DOHH2 (cell line): ENCODE data around the gene RIPOR2.

ENCODE experiments used
- H3F3A ChIP-seq: fragments of 200-600 bp; sonication (generic), shearing (Covaris generic); 2 replicates; pipeline ENCODE4 v1.6.0; 2016; ENCODE audit warnings: antibody characterized with exemption, mild to moderate bottlenecking; ENCODE audit not compliant: control insufficient read depth, insufficient read depth
- H3K27ac ChIP-seq: fragments of 200-600 bp; sonication (generic); 2 replicates; pipeline ENCODE4 v1.5.1; 2014; ENCODE audit warnings: low read depth, mild to moderate bottlenecking, low read length, moderate library complexity
- H3K27me3 ChIP-seq: fragments of 200-600 bp; sonication (generic); 2 replicates; pipeline ENCODE4 v1.6.1; 2014; ENCODE audit warnings: mild to moderate bottlenecking, low read length, mixed read lengths; ENCODE audit not compliant: control insufficient read depth
- H3K36me3 ChIP-seq: fragments of 200-600 bp; sonication (generic); 2 replicates; pipeline ENCODE4 v1.6.1; 2014; ENCODE audit warnings: mild to moderate bottlenecking, low read length, moderate library complexity, mixed read lengths; ENCODE audit not compliant: control insufficient read depth
- H3K4me1 ChIP-seq: fragments of 200-600 bp; sonication (generic); 2 replicates; pipeline ENCODE4 v1.6.1; 2014; ENCODE audit warnings: mild to moderate bottlenecking, low read length, mixed read lengths; ENCODE audit not compliant: control insufficient read depth
- H3K4me2 ChIP-seq: fragments of 200-600 bp; sonication (generic); 2 replicates; pipeline ENCODE4 v1.6.0; 2014; ENCODE audit warnings: mild to moderate bottlenecking, low read length, moderate library complexity
- H3K4me3 ChIP-seq: fragments of 200-600 bp; sonication (generic); 2 replicates; pipeline ENCODE4 v1.5.1; 2014; ENCODE audit warnings: mild to moderate bottlenecking, low read length, mixed read lengths
- H3K79me2 ChIP-seq: fragments of 200-600 bp; sonication (generic); 2 replicates; pipeline ENCODE4 v1.6.1; 2014; ENCODE audit warnings: mild to moderate bottlenecking, low read length, mixed read lengths; ENCODE audit not compliant: control insufficient read depth
- H3K9me2 ChIP-seq: fragments of 200-600 bp; sonication (generic); replicated peaks from 2 replicates; pipeline ENCODE4 v1.6.1; 2014; ENCODE audit warnings: mild to moderate bottlenecking, low read length, mixed read lengths; ENCODE audit not compliant: control insufficient read depth
- H3K9me3 ChIP-seq: fragments of 200-600 bp; sonication (generic); 2 replicates; pipeline ENCODE4 v1.6.1; 2014; ENCODE audit warnings: antibody characterized with exemption, low read length, mixed read lengths; ENCODE audit not compliant: control insufficient read depth, insufficient read depth
- H4K20me1 ChIP-seq: fragments of 200-600 bp; sonication (generic); 2 replicates; pipeline ENCODE4 v1.6.0; 2014; ENCODE audit warnings: low read depth, mild to moderate bottlenecking, antibody characterized with exemption, low read length, moderate library complexity; ENCODE audit not compliant: control insufficient read depth, insufficient read depth
- CTCF ChIP-seq: fragments of 200-600 bp; sonication (generic); IDR thresholded peaks from one replicate; pipeline ENCODE4 v1.5.1; 2014; ENCODE audit warnings: antibody characterized with exemption, mild to moderate bottlenecking, low read depth, low read length; ENCODE audit not compliant: poor library complexity, severe bottlenecking
- EZH2phosphoT487 ChIP-seq: fragments of 200-600 bp; sonication (generic); IDR thresholded peaks from 2 replicates; pipeline ENCODE4 v1.6.1; 2017; ENCODE audit warnings: borderline replicate concordance, mild to moderate bottlenecking, antibody characterized with exemption, low read length, moderate library complexity, mixed read lengths

The RIPOR2 gene

GRCh38 chr6:24933868-24934401, 1.8 kb downstream of the RIPOR2 start:
- Histone ChIP-seq H3K27ac (peak overlapping the region; percentile 95), H3K79me2 (peaks cover 76% of the 10 kb centered on the region), H4K20me1 (no peaks in the 10 kb centered on the region), H3K27me3 (no peaks in the 10 kb centered on the region), H3K9me2 (no peaks in the 10 kb centered on the region), H3K4me2 (peak overlapping the region; percentile 72), H3K4me1 (peaks cover 79% of the 10 kb centered on the region), H3F3A (peaks cover 40% of the 10 kb centered on the region), H3K4me3 (peak overlapping the region; percentile 86), H3K36me3 (peaks cover 50% of the 10 kb centered on the region), H3K9me3 (no peaks in the 10 kb centered on the region)
- peak; percentile 98 for TF ChIP-seq CTCF
- TF ChIP-seq EZH2phosphoT487, result no peak

- Histone ChIP-seq H3K79me2 (peaks cover 83% of the 10 kb centered on the region), H4K20me1 (no peaks in the 10 kb centered on the region), H3F3A (peaks cover 35% of the 10 kb centered on the region), H3K4me3 (peak overlapping the region; percentile 86), H3K9me2 (no peaks in the 10 kb centered on the region), H3K27me3 (no peaks in the 10 kb centered on the region), H3K9me3 (no peaks in the 10 kb centered on the region), H3K27ac (peak overlapping the region; percentile 95), H3K36me3 (peaks cover 57% of the 10 kb centered on the region), H3K4me2 (peak overlapping the region; percentile 72), H3K4me1 (peaks cover 79% of the 10 kb centered on the region)
- TF ChIP-seq CTCF (no peak), EZH2phosphoT487 (no peak)
These were observed 2.5 kb downstream of the RIPOR2 start for GRCh38 chr6:24933266-24933665.

- TF ChIP-seq CTCF (no peak), EZH2phosphoT487 (no peak)
- Histone ChIP-seq H3K9me2 (no peaks in the 10 kb centered on the region), H3K9me3 (no peaks in the 10 kb centered on the region), H3K4me3 (peak overlapping the region; percentile 86), H3K4me2 (peak overlapping the region; percentile 72), H3K79me2 (peaks cover 87% of the 10 kb centered on the region), H3K4me1 (peaks cover 79% of the 10 kb centered on the region), H3K27ac (peak overlapping the region; percentile 95), H3K27me3 (no peaks in the 10 kb centered on the region), H4K20me1 (no peaks in the 10 kb centered on the region), H3K36me3 (peaks cover 60% of the 10 kb centered on the region), H3F3A (peaks cover 34% of the 10 kb centered on the region)
These were observed 2.9 kb downstream of the RIPOR2 start for GRCh38 chr6:24932832-24933231.
